ENCODE results near the gene ZC3H11A. TPM values are rescaled to one million over a fixed set of nuclear protein-coding genes. Genes with fewer than 3 reads are reported as not detected.
A peak's percentile ranks its signal among the peaks of the same experiment; 100 is the strongest.

ZC3H11A gene
- total and polyA plus RNA-seq, 2 of the 13 experiments (the other 11 are each of a cell fraction or from before 2014, with no cell fraction given), result 56.9 to 59.7 TPM

GRCh38 chr1:203769505-203770343 is 25.7 kb upstream of the ZC3H11A start (continued):
- no peak for TF ChIP-seq UBTF (CRISPR knock-in tag; IDR thresholded peaks at IDR 0.05)
- no peak for TF ChIP-seq MAX (IDR thresholded peaks at IDR 0.05)
- TF ChIP-seq IKZF5 (CRISPR knock-in tag; IDR thresholded peaks at IDR 0.05), result no peak
- no peak for TF ChIP-seq POGZ (CRISPR knock-in tag; IDR thresholded peaks at IDR 0.05)
- TF ChIP-seq ATF4 (CRISPR knock-in tag; IDR thresholded peaks at IDR 0.05), result peak in 1 of 2 experiments; percentile 66; a peak in 2 of 4 replicates
- no peak for TF ChIP-seq ZFAT (CRISPR knock-in tag; conservative IDR thresholded peaks at IDR 0.05)
- no peak for TF ChIP-seq PREB (CRISPR knock-in tag; IDR thresholded peaks at IDR 0.05)
- peak; percentile 25; the same call in 1 of the 2 replicates for TF ChIP-seq SAP130 (CRISPR knock-in tag; IDR thresholded peaks at IDR 0.05; ENCODE audit: low read depth)
- TF ChIP-seq MEF2D (CRISPR knock-in tag; IDR thresholded peaks at IDR 0.05), result no peak
- no peak for TF ChIP-seq GRHL1 (CRISPR knock-in tag; conservative IDR thresholded peaks at IDR 0.05)
- TF ChIP-seq ZNF558 (CRISPR knock-in tag; IDR thresholded peaks at IDR 0.05; ENCODE audit: borderline replicate concordance), result no peak
- no peak for TF ChIP-seq ZNF263 (CRISPR knock-in tag; IDR thresholded peaks at IDR 0.05)
- no peak for TF ChIP-seq ZNF333 (CRISPR knock-in tag; IDR thresholded peaks at IDR 0.05; ENCODE audit: borderline replicate concordance)
- TF ChIP-seq RNF2 (conservative IDR thresholded peaks at IDR 0.05; ENCODE audit: low read depth), result no peak
- TF ChIP-seq MED8 (CRISPR knock-in tag; IDR thresholded peaks at IDR 0.05; ENCODE audit: insufficient replicate concordance), result no peak
- TF ChIP-seq ZBTB20 (CRISPR knock-in tag; IDR thresholded peaks at IDR 0.05; ENCODE audit: borderline replicate concordance, low read depth), result no peak
- TF ChIP-seq PLSCR1 (CRISPR knock-in tag; IDR thresholded peaks at IDR 0.05; ENCODE audit: borderline replicate concordance), result no peak
- TF ChIP-seq FOXP1 (IDR thresholded peaks at IDR 0.05), result no peak
- 0 out of 2 replicates have a peak, but pooled peaks have one; percentile 19 for TF ChIP-seq FOXP1 (CRISPR knock-in tag; IDR thresholded peaks at IDR 0.05)
- TF ChIP-seq RXRA (CRISPR knock-in tag; IDR thresholded peaks at IDR 0.05), result no peak
- TF ChIP-seq ONECUT2 (CRISPR knock-in tag; IDR thresholded peaks at IDR 0.05), result no peak
